Trophoblast cell (in vitro differentiated cells and primary cell): ENCODE measurements around the gene VCL.
"Not testable (repeated sequence)": the region's sequence is repeated elsewhere in the genome, so short reads cannot be mapped to it uniquely, and the experiment has no call there.

ENCODE experiments used
- DNase-seq, 2 donors: peaks; one replicate each; pipeline ENCODE4 v3.0.0-alpha.2; 2016
- H2AFZ ChIP-seq: 2 replicates; pipeline ENCODE4 v1.6.1; 2013; ENCODE audit warnings: low read length, moderate library complexity, mild to moderate bottlenecking; ENCODE audit not compliant: insufficient read depth, poor library complexity
- H2AK5ac ChIP-seq: 2 replicates; pipeline ENCODE4 v1.6.1; 2013; ENCODE audit warnings: mild to moderate bottlenecking, low read length
- H2BK120ac ChIP-seq: 2 replicates; pipeline ENCODE4 v1.6.1; 2013; ENCODE audit warnings: low read length, mild to moderate bottlenecking, moderate library complexity; ENCODE audit not compliant: insufficient read depth, poor library complexity
- H2BK12ac ChIP-seq: 2 replicates; pipeline ENCODE4 v1.6.1; 2013; ENCODE audit warnings: mild to moderate bottlenecking, low read length, moderate library complexity
- H2BK5ac ChIP-seq: 2 replicates; pipeline ENCODE4 v1.6.1; 2013; ENCODE audit warnings: low read length, low read depth, moderate library complexity, mild to moderate bottlenecking; ENCODE audit not compliant: poor library complexity
- H3K14ac ChIP-seq: 2 replicates; pipeline ENCODE4 v1.6.1; 2013; ENCODE audit warnings: mild to moderate bottlenecking, low read length
- H3K18ac ChIP-seq: 2 replicates; pipeline ENCODE4 v1.6.1; 2013; ENCODE audit warnings: mild to moderate bottlenecking, low read length
- H3K23ac ChIP-seq: 2 replicates; pipeline ENCODE4 v1.6.1; 2013; ENCODE audit warnings: low read length
- H3K27ac ChIP-seq: 2 replicates; pipeline ENCODE4 v1.5.1; 2013; ENCODE audit warnings: low read depth, mild to moderate bottlenecking, inconsistent platforms, low read length, moderate library complexity
- H3K27me3 ChIP-seq: 2 replicates; pipeline ENCODE4 v1.6.1; 2013; ENCODE audit warnings: inconsistent platforms, mild to moderate bottlenecking, low read length, moderate library complexity; ENCODE audit not compliant: insufficient read depth
- H3K36me3 ChIP-seq, 2 experiments: 1 replicate in 1 of 2; 2 replicates in 1 of 2; pipeline ENCODE4 v1.6.1; 2013; ENCODE audit warnings: low read length in 2 of 2, mild to moderate bottlenecking in 2 of 2, moderate library complexity in 1 of 2; ENCODE audit not compliant: insufficient read depth in 2 of 2, control insufficient read depth in 1 of 2
- H3K4ac ChIP-seq: 2 replicates; pipeline ENCODE4 v1.6.1; 2013; ENCODE audit warnings: low read depth, mild to moderate bottlenecking, low read length, moderate library complexity
- H3K4me1 ChIP-seq, 2 experiments: 1 replicate in 1 of 2; 2 replicates in 1 of 2; pipeline ENCODE4 v1.6.1; 2013; ENCODE audit warnings: low read length in 2 of 2, mild to moderate bottlenecking in 2 of 2, moderate library complexity in 1 of 2; ENCODE audit not compliant: insufficient read depth in 2 of 2, control insufficient read depth in 1 of 2
- H3K4me2 ChIP-seq: 2 replicates; pipeline ENCODE4 v1.6.1; 2013; ENCODE audit warnings: inconsistent platforms, mild to moderate bottlenecking, low read length, moderate library complexity
- H3K4me3 ChIP-seq: 2 replicates; pipeline ENCODE4 v1.5.1; 2013; ENCODE audit warnings: mild to moderate bottlenecking, low read depth, low read length, inconsistent platforms
- H3K79me1 ChIP-seq: one replicate; pipeline ENCODE4 v1.6.1; 2013; ENCODE audit warnings: low read length
- H3K79me2 ChIP-seq: 2 replicates; pipeline ENCODE4 v1.6.1; 2013; ENCODE audit warnings: low read length, mild to moderate bottlenecking; ENCODE audit not compliant: control insufficient read depth, insufficient read depth, poor library complexity
- H3K9ac ChIP-seq: 2 replicates; pipeline ENCODE4 v1.6.1; 2013; ENCODE audit warnings: mild to moderate bottlenecking, low read length
- H3K9me3 ChIP-seq: 2 replicates; pipeline ENCODE4 v1.6.1; 2013; ENCODE audit warnings: low read depth, mild to moderate bottlenecking, control low read depth, inconsistent platforms, low read length; ENCODE audit not compliant: insufficient read depth
- H4K12ac ChIP-seq: 2 replicates; pipeline ENCODE4 v1.6.1; 2013; ENCODE audit warnings: low read depth, mild to moderate bottlenecking, low read length, moderate library complexity
- H4K8ac ChIP-seq: 2 replicates; pipeline ENCODE4 v1.6.1; 2013; ENCODE audit warnings: low read depth, mild to moderate bottlenecking, low read length, moderate library complexity
- H4K91ac ChIP-seq: one replicate; pipeline ENCODE4 v1.6.1; 2013; ENCODE audit warnings: low read depth, mild to moderate bottlenecking, low read length, moderate library complexity
- WGBS: extraction: QIAGEN DNeasy Blood & Tissue Kit; methylation state at CpG from one replicate; pipeline ENCODE4 v1.1.7; 2013; ENCODE audit warnings: missing lambda C conversion rate; ENCODE audit not compliant: insufficient read length, insufficient coverage; ENCODE audit errors: extremely low coverage; 5-methylcytosine and 5-hydroxymethylcytosine counted together

Gene VCL

DNA sequence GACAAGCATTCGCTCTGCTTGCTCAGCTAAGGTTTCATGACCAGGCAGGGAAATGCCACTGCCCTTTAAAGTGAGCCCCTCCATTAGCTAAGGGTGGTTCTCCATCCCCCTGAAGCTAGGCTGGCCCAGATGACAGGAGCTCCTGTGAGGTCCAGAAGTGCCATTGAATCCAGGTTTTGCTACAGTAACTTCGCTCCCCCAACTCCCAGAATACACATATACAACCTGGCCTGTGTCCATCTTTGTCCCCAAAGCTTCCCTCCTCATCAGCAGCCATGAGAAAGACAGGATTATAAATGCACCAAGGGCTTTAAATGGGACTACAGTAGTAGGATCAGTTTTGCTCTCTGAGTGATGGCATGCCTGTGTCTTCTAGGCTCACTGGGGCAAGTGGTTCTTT lies 35.5 kb upstream of the VCL start:
- no peak overlapping the region for H3K4me2 ChIP-seq
- no peak overlapping the region for H3K9ac ChIP-seq
- no peak overlapping the region for H3K14ac ChIP-seq
- no peak overlapping the region for H2BK120ac ChIP-seq
- no peak overlapping the region for H3K27ac ChIP-seq
- H3K18ac ChIP-seq: no peak overlapping the region
- no peak overlapping the region for H4K8ac ChIP-seq
- no peak overlapping the region for H4K12ac ChIP-seq
- no peak for DNase-seq
- no peak overlapping the region for H2BK12ac ChIP-seq
- H3K9me3 ChIP-seq: no peaks in the 10 kb centered on the region
- H3K79me2 ChIP-seq: no peaks in the 10 kb centered on the region
- peaks cover 8 to 11% of the 10 kb centered on the region in 2 experiments for H3K4me1 ChIP-seq
- H3K27me3 ChIP-seq: no peaks in the 10 kb centered on the region
- no peak overlapping the region for H2AK5ac ChIP-seq
- no peak overlapping the region for H3K4me3 ChIP-seq
- no CpG with 5 or more reads among the region's 2 CpGs for WGBS
- H3K79me1 ChIP-seq: peaks cover 20% of the 10 kb centered on the region
- H4K91ac ChIP-seq: no peak overlapping the region
- no peak overlapping the region for H2BK5ac ChIP-seq
- H2AFZ ChIP-seq: no peak overlapping the region
- no peaks in the 10 kb centered on the region for H3K36me3 ChIP-seq
- no peak overlapping the region for H3K23ac ChIP-seq
- H3K4ac ChIP-seq: no peak overlapping the region

DNA sequence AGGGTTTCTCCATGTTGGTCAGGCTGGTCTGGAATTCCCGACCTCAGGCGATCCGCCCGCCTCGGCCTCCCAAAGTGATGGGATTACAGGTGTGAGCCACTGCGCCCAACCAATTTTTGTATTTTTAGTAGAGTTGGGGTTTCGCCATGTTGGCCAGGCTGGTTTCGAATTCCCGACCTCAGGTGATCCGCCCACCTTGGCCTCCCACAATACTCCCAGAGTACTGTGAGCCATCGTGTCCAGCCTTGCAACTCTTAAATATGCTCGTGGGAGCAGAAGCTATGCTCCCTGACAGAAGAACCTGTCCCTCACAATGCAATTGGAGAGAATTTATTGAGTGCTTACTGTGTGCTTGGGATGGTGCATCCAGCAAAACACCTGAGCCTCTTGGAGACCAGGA lies 34.4 kb upstream of the VCL start:
- not testable (repeated sequence) for H3K23ac ChIP-seq, H2BK120ac ChIP-seq
- WGBS: no CpG with 5 or more reads among the region's 12 CpGs

DNA sequence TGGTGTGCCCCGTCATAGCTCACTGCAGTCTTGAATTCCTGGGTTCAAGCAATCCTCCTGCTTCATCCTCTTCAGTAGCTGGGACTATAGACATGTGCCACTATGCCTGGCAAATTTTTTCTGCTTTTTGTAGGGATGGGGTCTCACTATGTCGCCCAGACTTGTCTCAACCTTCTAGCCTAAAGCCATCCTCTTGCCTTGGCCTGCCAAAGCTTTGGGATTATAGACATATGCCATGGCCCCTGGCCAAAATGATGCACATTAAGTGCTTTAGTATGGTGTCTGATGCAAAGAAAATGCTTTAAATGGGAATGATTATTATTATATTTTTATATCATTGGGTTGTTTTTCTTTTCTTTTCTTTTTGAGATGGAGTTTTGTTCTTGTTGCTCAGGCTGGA lies 33.2 kb upstream of the VCL start:
- no peak overlapping the region for H2BK5ac ChIP-seq
- H3K4me2 ChIP-seq: no peak overlapping the region
- no peak overlapping the region for H4K8ac ChIP-seq
- H3K4ac ChIP-seq: no peak overlapping the region
- no peak for DNase-seq
- no peak overlapping the region for H2BK12ac ChIP-seq
- H3K79me2 ChIP-seq: no peaks in the 10 kb centered on the region
- no peaks in the 10 kb centered on the region for H3K27me3 ChIP-seq
- H4K91ac ChIP-seq: no peak overlapping the region
- H2AFZ ChIP-seq: no peak overlapping the region
- H3K4me1 ChIP-seq: peaks cover 10 to 12% of the 10 kb centered on the region in 2 experiments
- no peak overlapping the region for H3K9ac ChIP-seq
- no peak overlapping the region for H2BK120ac ChIP-seq
- no CpG with 5 or more reads among the region's 2 CpGs for WGBS
- no peak overlapping the region for H4K12ac ChIP-seq
- H3K36me3 ChIP-seq: no peaks in the 10 kb centered on the region
- H3K23ac ChIP-seq: no peak overlapping the region
- no peak overlapping the region for H3K18ac ChIP-seq
- no peak overlapping the region for H3K27ac ChIP-seq
- no peak overlapping the region for H3K4me3 ChIP-seq
- H3K79me1 ChIP-seq: peaks cover 23% of the 10 kb centered on the region
- H3K9me3 ChIP-seq: no peaks in the 10 kb centered on the region
- no peak overlapping the region for H3K14ac ChIP-seq
- no peak overlapping the region for H2AK5ac ChIP-seq

More for the DNA sequence above, 34.4 kb upstream of the VCL start:
- H4K91ac ChIP-seq, H3K9me3 ChIP-seq, H3K18ac ChIP-seq, H2BK12ac ChIP-seq, H2BK5ac ChIP-seq, H3K27ac ChIP-seq, H3K27me3 ChIP-seq, DNase-seq, H3K9ac ChIP-seq, H3K4ac ChIP-seq, H4K12ac ChIP-seq, H3K36me3 ChIP-seq, H2AK5ac ChIP-seq, H3K14ac ChIP-seq, H3K79me2 ChIP-seq, H4K8ac ChIP-seq, H3K4me2 ChIP-seq, H3K4me3 ChIP-seq, H2AFZ ChIP-seq: not testable (repeated sequence)
- peaks cover 23% of the 10 kb centered on the region for H3K79me1 ChIP-seq
- peaks cover 10 to 12% of the 10 kb centered on the region in 2 experiments for H3K4me1 ChIP-seq

DNA sequence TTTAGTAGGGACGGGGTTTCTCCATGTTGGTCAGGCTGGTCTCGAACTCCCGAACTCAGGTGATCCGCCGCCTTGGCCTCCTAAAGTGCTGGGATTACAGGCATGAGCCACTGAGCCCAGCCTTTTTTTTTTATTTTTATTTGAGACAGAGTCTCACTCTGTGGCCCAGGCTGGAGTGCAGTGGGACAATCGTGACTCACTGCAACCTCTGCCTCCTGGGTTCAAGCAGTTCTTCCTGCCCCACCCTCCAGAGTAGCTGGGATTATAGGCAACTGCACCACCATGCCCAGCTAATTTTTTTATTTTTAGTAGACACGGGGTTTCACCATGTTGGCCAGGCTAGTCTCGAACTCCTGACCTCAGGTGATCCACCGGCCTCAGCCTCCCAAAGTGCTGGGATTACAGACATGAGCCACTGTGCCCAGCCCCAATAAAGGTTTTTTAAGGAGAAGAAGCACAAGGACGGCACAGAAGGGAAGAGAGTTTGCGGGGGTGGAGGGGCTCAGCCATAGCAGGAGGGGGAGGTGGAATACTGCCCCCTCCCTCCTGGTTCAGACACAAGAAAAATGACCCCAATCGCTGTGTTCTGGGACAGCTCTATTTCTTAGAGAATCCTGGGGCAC lies 32.5 kb upstream of the VCL start:
- peaks cover 23% of the 10 kb centered on the region for H3K79me1 ChIP-seq
- not testable (repeated sequence) for H3K79me2 ChIP-seq, H3K36me3 ChIP-seq, H3K23ac ChIP-seq, H3K27me3 ChIP-seq, H3K9ac ChIP-seq, H3K9me3 ChIP-seq, DNase-seq, H3K4me3 ChIP-seq
- H3K4ac ChIP-seq: peak overlapping the region; percentile 1
- peak overlapping the region; percentile 46 for H3K18ac ChIP-seq
- no CpG with 5 or more reads among the region's 12 CpGs for WGBS
- H2BK120ac ChIP-seq: peak overlapping the region; percentile 50
- H4K12ac ChIP-seq: peak overlapping the region; percentile 0
- peak overlapping the region; percentile 42 for H3K14ac ChIP-seq
- peaks cover 10 to 12% of the 10 kb centered on the region in 2 experiments for H3K4me1 ChIP-seq
- H4K8ac ChIP-seq: peak overlapping the region; percentile 59
- H2BK12ac ChIP-seq: peak overlapping the region; percentile 69
- H2AK5ac ChIP-seq: peak overlapping the region; percentile 64
- H3K27ac ChIP-seq: peak overlapping the region; percentile 82
- H3K4me2 ChIP-seq: peak overlapping the region; percentile 32
- peak overlapping the region; percentile 1 for H2AFZ ChIP-seq
- H4K91ac ChIP-seq: peak overlapping the region; percentile 71
- H2BK5ac ChIP-seq: peak overlapping the region; percentile 63
